AG04450 (cell line): ENCODE results near the gene TNC. TPM values are rescaled to one million over a fixed set of nuclear protein-coding genes. Genes with fewer than 3 reads are reported as not detected.

Experiments
- CTCF ChIA-PET: fragments of 300-600, 350-600 bp; formaldehyde crosslinking; extraction: SDS; loops from one replicate; lab custom pipeline; 2022; ENCODE audit warnings: antibody characterized with exemption, inconsistent platforms; lab: Charles Lee
- POLR2A ChIA-PET: fragments of 350-600 bp; formaldehyde crosslinking; extraction: SDS; loops from one replicate; lab custom pipeline; 2021; ENCODE audit warnings: antibody characterized with exemption, inconsistent platforms; lab: Yijun Ruan, JAX
- DNase-seq: peaks from one replicate; pipeline ENCODE4 v3.0.0-alpha.2; 2011; ENCODE audit warnings: low read depth, low spot score
- H3K27ac ChIP-seq: one replicate; pipeline ENCODE4 v1.5.1; 2012; ENCODE audit warnings: low read depth, low read length, control low read depth
- H3K27me3 ChIP-seq: one replicate; pipeline ENCODE4 v1.6.0; 2012; ENCODE audit warnings: low read length; ENCODE audit not compliant: control insufficient read depth, insufficient read depth
- H3K4me3 ChIP-seq: 2 replicates; pipeline ENCODE4 v1.5.1; 2011; ENCODE audit warnings: mild to moderate bottlenecking, low read depth, low read length, control low read depth
- H3K9me3 ChIP-seq: 2 replicates; pipeline ENCODE4 v1.5.1; 2012; ENCODE audit warnings: low read length; ENCODE audit not compliant: control insufficient read depth, insufficient read depth
- CTCF ChIP-seq: IDR thresholded peaks from 2 replicates; pipeline ENCODE4 v1.5.1; 2011; ENCODE audit warnings: low read depth, low read length, control low read depth, inconsistent platforms
- polyA plus RNA-seq: library from polyadenylated mRNA; depleted of rRNA; stranded (reverse); fragments of >200 nt; gene quantifications from 2 replicates; pipeline ENCODE4 v1.2.3, GENCODE V29; 2011

Gene TNC
- polyA plus RNA-seq, 1 experiment, result 265 TPM

GRCh38 chr9:115107701-115108100, 10.3 kb downstream of the TNC start:
- TF ChIP-seq CTCF, result no peak
- H3K4me3 ChIP-seq, result no peak overlapping the region
- ChIA-PET CTCF (interaction anchor here (0.6 kb wide), 1 partner anchor 416 kb away, joined by 3 read pairs; no protein-coding TSS in a partner anchor), POLR2A (interaction anchor here (0.6 to 1.5 kb wide), 2 partner anchors 10 to 60 kb away, joined by 3 to 5 read pairs; partner anchors contain the start of gene TNC)
- H3K27ac ChIP-seq, result no peak overlapping the region
- no peaks in the 10 kb centered on the region for H3K9me3 ChIP-seq
- H3K27me3 ChIP-seq, result no peaks in the 10 kb centered on the region
- no peak for DNase-seq

DNA sequence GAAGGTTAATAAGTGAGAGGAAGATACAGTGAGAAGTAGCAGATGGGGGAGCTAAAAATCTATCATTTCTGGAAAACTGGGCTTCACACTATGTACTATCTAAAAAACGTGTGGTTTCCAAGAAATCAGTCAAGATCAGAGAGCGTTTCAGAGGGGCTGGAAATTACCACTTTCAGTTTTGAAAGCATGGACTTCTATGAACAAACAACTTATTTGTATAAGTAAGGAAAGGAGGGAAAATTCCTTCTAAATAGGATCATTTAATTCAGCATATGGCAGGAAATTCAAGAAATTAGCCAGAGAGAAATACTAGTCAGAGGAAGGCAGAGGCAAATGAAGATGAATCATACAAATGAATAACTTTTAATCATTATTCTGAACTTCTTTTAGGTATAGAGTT, 11.3 kb downstream of the TNC start:
- ChIA-PET CTCF (no interaction called here), POLR2A (interaction anchor here (1.5 kb wide), 1 partner anchor 11 kb away, joined by 5 read pairs; the partner anchor contains the start of gene TNC)
- Histone ChIP-seq H3K4me3 (no peak overlapping the region), H3K27me3 (no peaks in the 10 kb centered on the region), H3K27ac (no peak overlapping the region), H3K9me3 (no peaks in the 10 kb centered on the region)
- no peak for TF ChIP-seq CTCF
- no peak for DNase-seq

- CTCF ChIA-PET, result interaction anchor here (1.0 kb wide), 1 partner anchor 419 kb away, joined by 5 read pairs; no protein-coding TSS in a partner anchor
- H3K27me3 ChIP-seq, result no peaks in the 10 kb centered on the region
- POLR2A ChIA-PET, result no interaction called here
- H3K27ac ChIP-seq, result no peak overlapping the region
- H3K4me3 ChIP-seq, result no peak overlapping the region
- DNase-seq, result no peak
- no peak for TF ChIP-seq CTCF
- H3K9me3 ChIP-seq, result no peaks in the 10 kb centered on the region
Observed at GRCh38 chr9:115106001-115106400, 12.0 kb downstream of the TNC start.

DNA sequence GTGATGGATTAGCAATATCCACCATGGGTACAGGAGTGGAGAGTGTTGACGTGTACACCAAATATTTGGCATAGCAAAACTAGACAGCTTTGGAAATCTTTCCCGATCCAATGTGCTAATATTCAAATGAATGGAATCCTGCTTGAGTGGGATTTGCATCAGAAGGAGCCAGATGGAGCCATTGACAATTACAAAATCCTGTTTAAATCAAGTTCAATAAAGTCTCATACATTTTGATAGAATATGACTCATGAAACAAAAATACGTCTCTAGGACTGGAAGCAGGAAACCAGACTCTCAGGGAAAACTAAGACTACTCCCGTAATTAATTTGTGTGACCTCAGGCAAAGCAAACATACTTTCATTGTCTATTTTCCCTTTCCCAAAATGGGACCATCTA, 13.0 kb downstream of the TNC start:
- CTCF ChIA-PET, result interaction anchor here (0.9 to 1.0 kb wide), 2 partner anchors 419 to 420 kb away, joined by 4 to 5 read pairs; no protein-coding TSS in a partner anchor
- no peak overlapping the region for H3K27ac ChIP-seq
- H3K4me3 ChIP-seq, result no peak overlapping the region
- no peaks in the 10 kb centered on the region for H3K9me3 ChIP-seq
- no peaks in the 10 kb centered on the region for H3K27me3 ChIP-seq
- POLR2A ChIA-PET, result no interaction called here
- no peak for DNase-seq
- no peak for TF ChIP-seq CTCF

GRCh38 chr9:115103746-115104477, 14.0 kb downstream of the TNC start:
- no peak for TF ChIP-seq CTCF
- H3K4me3 ChIP-seq, result no peak overlapping the region
- no peaks in the 10 kb centered on the region for H3K27me3 ChIP-seq
- CTCF ChIA-PET, result interaction anchor here (0.9 to 1.1 kb wide), 2 partner anchors 420 kb away, joined by 4 read pairs; no protein-coding TSS in a partner anchor
- no peaks in the 10 kb centered on the region for H3K9me3 ChIP-seq
- DNase-seq, result no peak
- POLR2A ChIA-PET, result no interaction called here
- H3K27ac ChIP-seq, result no peak overlapping the region
